ENCODE results near the gene PARD3. TPM values are rescaled to one million over a fixed set of nuclear protein-coding genes. Genes with fewer than 3 reads are reported as not detected.

PARD3 gene
- total RNA-seq, 1 experiment from 2014 or later, result 51.8 TPM

DNA sequence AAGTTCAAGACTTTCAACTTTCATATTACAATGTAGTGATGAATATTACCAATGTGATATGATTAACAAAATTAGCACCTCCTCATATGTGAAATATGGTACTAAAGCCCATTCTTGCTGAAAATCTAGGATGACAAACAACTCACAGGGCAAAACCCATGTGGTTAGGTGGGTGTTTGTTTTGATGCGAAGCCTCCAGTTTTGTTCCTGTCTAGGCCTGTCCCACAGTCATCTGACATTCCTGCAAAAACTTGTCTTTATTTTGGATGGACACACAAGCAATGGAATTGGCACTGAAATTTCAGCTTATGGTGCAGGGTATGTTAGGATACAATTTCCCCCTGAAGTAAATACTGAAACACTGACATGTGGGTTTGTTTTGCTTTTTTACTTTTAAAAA is 95.3 kb downstream of the PARD3 start:
- H3K4me3 Mint-ChIP-seq, result no peak overlapping the region
- no peaks in the 10 kb centered on the region for H3K27me3 Mint-ChIP-seq (ENCODE audit: low read depth)
- H3K9me3 Mint-ChIP-seq, result no peaks in the 10 kb centered on the region
- H3K27ac Mint-ChIP-seq, result 0 out of 2 replicates have a peak overlapping the region, but pooled peaks have one; percentile 51
- POLR2A ChIA-PET, result no interaction called here
- H3K36me3 Mint-ChIP-seq, result no peaks in the 10 kb centered on the region
- ATAC-seq (no peak), DNase-seq (ENCODE audit: low spot score) (no peak)
- TF ChIP-seq, protein P1, sequence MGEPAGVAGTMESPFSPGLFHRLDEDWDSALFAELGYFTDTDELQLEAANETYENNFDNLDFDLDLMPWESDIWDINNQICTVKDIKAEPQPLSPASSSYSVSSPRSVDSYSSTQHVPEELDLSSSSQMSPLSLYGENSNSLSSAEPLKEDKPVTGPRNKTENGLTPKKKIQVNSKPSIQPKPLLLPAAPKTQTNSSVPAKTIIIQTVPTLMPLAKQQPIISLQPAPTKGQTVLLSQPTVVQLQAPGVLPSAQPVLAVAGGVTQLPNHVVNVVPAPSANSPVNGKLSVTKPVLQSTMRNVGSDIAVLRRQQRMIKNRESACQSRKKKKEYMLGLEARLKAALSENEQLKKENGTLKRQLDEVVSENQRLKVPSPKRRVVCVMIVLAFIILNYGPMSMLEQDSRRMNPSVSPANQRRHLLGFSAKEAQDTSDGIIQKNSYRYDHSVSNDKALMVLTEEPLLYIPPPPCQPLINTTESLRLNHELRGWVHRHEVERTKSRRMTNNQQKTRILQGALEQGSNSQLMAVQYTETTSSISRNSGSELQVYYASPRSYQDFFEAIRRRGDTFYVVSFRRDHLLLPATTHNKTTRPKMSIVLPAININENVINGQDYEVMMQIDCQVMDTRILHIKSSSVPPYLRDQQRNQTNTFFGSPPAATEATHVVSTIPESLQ (CRISPR knock-in tag; IDR thresholded peaks at IDR 0.05), result no peak
- TF ChIP-seq E2F5 (CRISPR knock-in tag; IDR thresholded peaks at IDR 0.05) (no peak), CBFB (CRISPR knock-in tag; IDR thresholded peaks at IDR 0.05; ENCODE audit: low read depth) (no peak), ZNF512 (CRISPR knock-in tag; IDR thresholded peaks at IDR 0.05; ENCODE audit: borderline replicate concordance) (no peak), KAT7 (CRISPR knock-in tag; IDR thresholded peaks at IDR 0.05; ENCODE audit: borderline replicate concordance) (no peak), ZNF138 (CRISPR knock-in tag; conservative IDR thresholded peaks at IDR 0.05) (no peak), CREB1 (CRISPR knock-in tag; IDR thresholded peaks at IDR 0.05) (no peak), GRHL2 (CRISPR knock-in tag; IDR thresholded peaks at IDR 0.05; ENCODE audit: insufficient replicate concordance, severe bottlenecking) (no peak), ZNF416 (CRISPR knock-in tag; IDR thresholded peaks at IDR 0.05) (no peak), ZNF396 (CRISPR knock-in tag; IDR thresholded peaks at IDR 0.05; ENCODE audit: borderline replicate concordance) (no peak)
- TF ChIP-seq, protein P2, sequence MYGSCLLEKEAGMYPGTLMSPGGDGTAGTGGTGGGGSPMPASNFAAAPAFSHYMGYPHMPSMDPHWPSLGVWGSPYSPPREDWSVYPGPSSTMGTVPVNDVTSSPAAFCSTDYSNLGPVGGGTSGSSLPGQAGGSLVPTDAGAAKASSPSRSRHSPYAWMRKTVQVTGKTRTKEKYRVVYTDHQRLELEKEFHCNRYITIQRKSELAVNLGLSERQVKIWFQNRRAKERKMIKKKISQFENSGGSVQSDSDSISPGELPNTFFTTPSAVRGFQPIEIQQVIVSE (CRISPR knock-in tag; IDR thresholded peaks at IDR 0.05; ENCODE audit: borderline replicate concordance), result no peak
- CTCF ChIA-PET, result no interaction called here
- peaks cover 23% of the 10 kb centered on the region for H3K4me1 Mint-ChIP-seq

GRCh38 chr10:34719328-34719727 is 95.8 kb downstream of the PARD3 start:
- TF ChIP-seq, protein P3, sequence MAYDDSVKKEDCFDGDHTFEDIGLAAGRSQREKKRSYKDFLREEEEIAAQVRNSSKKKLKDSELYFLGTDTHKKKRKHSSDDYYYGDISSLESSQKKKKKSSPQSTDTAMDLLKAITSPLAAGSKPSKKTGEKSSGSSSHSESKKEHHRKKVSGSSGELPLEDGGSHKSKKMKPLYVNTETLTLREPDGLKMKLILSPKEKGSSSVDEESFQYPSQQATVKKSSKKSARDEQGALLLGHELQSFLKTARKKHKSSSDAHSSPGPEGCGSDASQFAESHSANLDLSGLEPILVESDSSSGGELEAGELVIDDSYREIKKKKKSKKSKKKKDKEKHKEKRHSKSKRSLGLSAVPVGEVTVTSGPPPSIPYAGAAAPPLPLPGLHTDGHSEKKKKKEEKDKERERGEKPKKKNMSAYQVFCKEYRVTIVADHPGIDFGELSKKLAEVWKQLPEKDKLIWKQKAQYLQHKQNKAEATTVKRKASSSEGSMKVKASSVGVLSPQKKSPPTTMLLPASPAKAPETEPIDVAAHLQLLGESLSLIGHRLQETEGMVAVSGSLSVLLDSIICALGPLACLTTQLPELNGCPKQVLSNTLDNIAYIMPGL (CRISPR knock-in tag; IDR thresholded peaks at IDR 0.05), result no peak
- no peak for TF ChIP-seq TEAD1 (CRISPR knock-in tag; IDR thresholded peaks at IDR 0.05)
- peaks cover 20% of the 10 kb centered on the region for H3K4me1 Mint-ChIP-seq
- H3K4me3 Mint-ChIP-seq, result no peak overlapping the region
- no peaks in the 10 kb centered on the region for H3K36me3 Mint-ChIP-seq
- no peak for DNase-seq (ENCODE audit: low spot score)
- no peak for ATAC-seq
- no peaks in the 10 kb centered on the region for H3K9me3 Mint-ChIP-seq
- no peaks in the 10 kb centered on the region for H3K27me3 Mint-ChIP-seq (ENCODE audit: low read depth)
- ChIA-PET POLR2A (no interaction called here), CTCF (no interaction called here)
- 0 out of 2 replicates have a peak overlapping the region, but pooled peaks have one; percentile 51 for H3K27ac Mint-ChIP-seq

GRCh38 chr10:34717429-34717828 is 97.7 kb downstream of the PARD3 start:
- no peak overlapping the region for H3K4me3 Mint-ChIP-seq
- DNase-seq (ENCODE audit: low spot score) (no peak), ATAC-seq (no peak)
- no peaks in the 10 kb centered on the region for H3K36me3 Mint-ChIP-seq
- H3K4me1 Mint-ChIP-seq, result peaks cover 22% of the 10 kb centered on the region
- ChIA-PET CTCF (no interaction called here), POLR2A (no interaction called here)
- H3K27me3 Mint-ChIP-seq (ENCODE audit: low read depth), result no peaks in the 10 kb centered on the region
- H3K27ac Mint-ChIP-seq, result peak overlapping the region; percentile 83; the same call in 1 of the 2 replicates
- no peaks in the 10 kb centered on the region for H3K9me3 Mint-ChIP-seq
- no peak for TF ChIP-seq MYBL2 (CRISPR knock-in tag; IDR thresholded peaks at IDR 0.05)
- TF ChIP-seq, protein P4, sequence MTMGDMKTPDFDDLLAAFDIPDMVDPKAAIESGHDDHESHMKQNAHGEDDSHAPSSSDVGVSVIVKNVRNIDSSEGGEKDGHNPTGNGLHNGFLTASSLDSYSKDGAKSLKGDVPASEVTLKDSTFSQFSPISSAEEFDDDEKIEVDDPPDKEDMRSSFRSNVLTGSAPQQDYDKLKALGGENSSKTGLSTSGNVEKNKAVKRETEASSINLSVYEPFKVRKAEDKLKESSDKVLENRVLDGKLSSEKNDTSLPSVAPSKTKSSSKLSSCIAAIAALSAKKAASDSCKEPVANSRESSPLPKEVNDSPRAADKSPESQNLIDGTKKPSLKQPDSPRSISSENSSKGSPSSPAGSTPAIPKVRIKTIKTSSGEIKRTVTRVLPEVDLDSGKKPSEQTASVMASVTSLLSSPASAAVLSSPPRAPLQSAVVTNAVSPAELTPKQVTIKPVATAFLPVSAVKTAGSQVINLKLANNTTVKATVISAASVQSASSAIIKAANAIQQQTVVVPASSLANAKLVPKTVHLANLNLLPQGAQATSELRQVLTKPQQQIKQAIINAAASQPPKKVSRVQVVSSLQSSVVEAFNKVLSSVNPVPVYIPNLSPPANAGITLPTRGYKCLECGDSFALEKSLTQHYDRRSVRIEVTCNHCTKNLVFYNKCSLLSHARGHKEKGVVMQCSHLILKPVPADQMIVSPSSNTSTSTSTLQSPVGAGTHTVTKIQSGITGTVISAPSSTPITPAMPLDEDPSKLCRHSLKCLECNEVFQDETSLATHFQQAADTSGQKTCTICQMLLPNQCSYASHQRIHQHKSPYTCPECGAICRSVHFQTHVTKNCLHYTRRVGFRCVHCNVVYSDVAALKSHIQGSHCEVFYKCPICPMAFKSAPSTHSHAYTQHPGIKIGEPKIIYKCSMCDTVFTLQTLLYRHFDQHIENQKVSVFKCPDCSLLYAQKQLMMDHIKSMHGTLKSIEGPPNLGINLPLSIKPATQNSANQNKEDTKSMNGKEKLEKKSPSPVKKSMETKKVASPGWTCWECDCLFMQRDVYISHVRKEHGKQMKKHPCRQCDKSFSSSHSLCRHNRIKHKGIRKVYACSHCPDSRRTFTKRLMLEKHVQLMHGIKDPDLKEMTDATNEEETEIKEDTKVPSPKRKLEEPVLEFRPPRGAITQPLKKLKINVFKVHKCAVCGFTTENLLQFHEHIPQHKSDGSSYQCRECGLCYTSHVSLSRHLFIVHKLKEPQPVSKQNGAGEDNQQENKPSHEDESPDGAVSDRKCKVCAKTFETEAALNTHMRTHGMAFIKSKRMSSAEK (CRISPR knock-in tag; IDR thresholded peaks at IDR 0.05; ENCODE audit: borderline replicate concordance), result no peak
- TF ChIP-seq, protein P5, sequence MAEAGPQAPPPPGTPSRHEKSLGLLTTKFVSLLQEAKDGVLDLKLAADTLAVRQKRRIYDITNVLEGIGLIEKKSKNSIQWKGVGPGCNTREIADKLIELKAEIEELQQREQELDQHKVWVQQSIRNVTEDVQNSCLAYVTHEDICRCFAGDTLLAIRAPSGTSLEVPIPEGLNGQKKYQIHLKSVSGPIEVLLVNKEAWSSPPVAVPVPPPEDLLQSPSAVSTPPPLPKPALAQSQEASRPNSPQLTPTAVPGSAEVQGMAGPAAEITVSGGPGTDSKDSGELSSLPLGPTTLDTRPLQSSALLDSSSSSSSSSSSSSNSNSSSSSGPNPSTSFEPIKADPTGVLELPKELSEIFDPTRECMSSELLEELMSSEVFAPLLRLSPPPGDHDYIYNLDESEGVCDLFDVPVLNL (CRISPR knock-in tag; IDR thresholded peaks at IDR 0.05; ENCODE audit: borderline replicate concordance, low read depth), result no peak
- TF ChIP-seq, protein P6, sequence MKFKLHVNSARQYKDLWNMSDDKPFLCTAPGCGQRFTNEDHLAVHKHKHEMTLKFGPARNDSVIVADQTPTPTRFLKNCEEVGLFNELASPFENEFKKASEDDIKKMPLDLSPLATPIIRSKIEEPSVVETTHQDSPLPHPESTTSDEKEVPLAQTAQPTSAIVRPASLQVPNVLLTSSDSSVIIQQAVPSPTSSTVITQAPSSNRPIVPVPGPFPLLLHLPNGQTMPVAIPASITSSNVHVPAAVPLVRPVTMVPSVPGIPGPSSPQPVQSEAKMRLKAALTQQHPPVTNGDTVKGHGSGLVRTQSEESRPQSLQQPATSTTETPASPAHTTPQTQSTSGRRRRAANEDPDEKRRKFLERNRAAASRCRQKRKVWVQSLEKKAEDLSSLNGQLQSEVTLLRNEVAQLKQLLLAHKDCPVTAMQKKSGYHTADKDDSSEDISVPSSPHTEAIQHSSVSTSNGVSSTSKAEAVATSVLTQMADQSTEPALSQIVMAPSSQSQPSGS (CRISPR knock-in tag; IDR thresholded peaks at IDR 0.05; ENCODE audit: borderline replicate concordance, low read depth), result no peak
- no peak for TF ChIP-seq ZNF232 (CRISPR knock-in tag; IDR thresholded peaks at IDR 0.05)
